GM21360 (cell line): ENCODE results near the gene RGS6.

Experiments used
- ATAC-seq: cut with Tn5 transposase; IDR thresholded peaks from one replicate; pipeline ENCODE4 v1.9.1; 2021; ENCODE audit warnings: mild to moderate bottlenecking, moderate library complexity; ENCODE audit not compliant: unreplicated experiment

Gene RGS6

GRCh38 chr14:72383865-72384264, 451.6 kb downstream of the RGS6 start:
- no peak for ATAC-seq

DNA sequence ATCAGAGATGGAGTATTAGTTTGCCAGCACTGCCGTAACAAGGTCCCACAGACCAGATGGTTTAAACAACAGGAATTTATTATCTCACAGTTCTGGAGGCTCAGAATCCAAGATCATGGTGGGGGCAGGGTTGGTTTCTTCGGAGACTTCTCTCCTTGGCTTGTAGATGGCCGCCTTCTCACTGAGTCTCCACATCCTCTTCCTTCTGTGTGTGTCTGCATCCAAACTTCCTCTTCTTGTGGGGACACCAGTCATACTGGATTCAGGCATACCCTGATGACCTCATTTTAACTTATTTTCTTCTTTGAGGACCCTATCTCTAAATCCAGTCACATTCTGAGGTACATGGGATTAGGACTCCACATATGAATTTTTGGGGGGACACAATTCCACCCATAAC, 455.5 kb downstream of the RGS6 start:
- ATAC-seq: no peak

DNA sequence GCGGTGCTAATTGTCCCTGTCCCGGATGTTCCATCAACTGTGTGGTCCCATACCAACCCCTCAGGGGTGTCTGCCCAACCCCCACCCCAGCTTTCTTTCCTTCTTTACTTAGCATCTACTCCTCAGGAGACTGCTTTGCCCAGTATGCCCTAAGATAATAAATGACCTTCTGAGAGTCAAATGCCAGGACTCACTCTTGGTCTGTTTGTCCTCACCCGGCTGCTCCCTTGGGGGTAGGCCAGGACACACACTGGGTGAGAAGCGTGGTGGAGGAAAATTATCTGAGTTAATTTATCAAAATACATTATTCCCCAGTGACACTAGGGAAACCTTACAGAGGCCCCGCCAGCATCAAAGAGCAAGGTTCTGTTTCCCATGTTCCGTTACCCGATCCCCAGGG, 457.0 kb downstream of the RGS6 start:
- no peak for ATAC-seq

DNA sequence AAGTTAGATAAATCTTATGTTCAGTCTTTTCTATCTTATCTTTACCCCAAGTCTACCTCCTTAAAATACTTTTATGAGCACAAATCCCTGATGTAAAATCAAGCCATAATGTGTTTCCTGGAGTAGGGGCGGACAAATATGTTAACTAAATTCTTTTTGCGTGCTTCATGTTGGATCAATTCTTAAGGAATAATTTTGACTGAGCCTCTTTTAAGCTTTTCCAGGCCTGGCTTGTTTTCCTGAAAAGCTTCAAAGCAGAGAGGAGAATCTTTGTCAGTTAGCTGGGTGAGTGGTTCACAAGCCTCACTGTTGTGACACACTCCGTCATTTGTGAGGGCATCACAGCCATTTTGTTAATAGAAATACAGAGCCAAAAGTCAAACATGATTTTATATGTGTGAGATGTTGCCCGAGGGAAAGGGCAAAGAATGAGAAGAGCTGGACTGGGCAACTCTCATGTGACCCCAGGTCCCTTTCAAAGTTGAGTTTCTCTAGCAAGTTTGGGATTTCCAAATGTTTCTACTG, 468.9 kb downstream of the RGS6 start:
- ATAC-seq: no peak

DNA sequence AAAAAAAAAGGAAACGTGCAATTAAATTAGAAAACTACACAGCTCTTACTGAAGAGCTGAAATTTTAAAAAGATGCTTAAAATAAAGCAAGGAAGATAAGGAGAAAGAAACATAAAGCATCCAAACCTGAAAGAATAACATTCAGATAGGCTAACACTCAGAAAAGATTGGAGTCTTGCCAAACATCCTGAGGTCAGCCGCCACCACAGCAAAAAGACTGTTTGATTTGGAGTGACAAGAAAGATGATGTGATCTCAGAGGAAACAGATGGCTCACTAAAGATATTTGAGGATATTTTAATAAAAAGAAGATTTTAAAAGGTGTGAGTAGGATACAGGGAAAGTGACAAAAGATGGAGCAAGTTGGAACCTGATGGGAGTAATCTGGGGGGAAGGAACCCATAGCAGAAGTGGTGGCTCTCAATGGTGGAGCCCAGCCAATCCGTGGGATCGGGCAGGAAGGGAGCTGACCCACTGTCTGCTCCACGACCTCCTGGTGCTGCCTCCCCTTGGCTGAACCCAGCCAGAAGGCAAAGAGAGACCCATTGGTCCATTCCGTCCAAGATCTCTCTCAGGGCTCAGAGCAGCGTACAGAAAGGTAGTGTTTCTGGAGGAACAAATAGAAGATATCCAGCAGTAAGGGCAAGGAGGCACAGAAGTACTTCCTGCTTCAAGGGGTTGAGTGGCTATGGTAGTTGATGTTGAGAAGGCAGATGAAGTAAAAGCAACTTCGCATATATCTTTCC, 469.6 kb downstream of the RGS6 start:
- no peak for ATAC-seq

DNA sequence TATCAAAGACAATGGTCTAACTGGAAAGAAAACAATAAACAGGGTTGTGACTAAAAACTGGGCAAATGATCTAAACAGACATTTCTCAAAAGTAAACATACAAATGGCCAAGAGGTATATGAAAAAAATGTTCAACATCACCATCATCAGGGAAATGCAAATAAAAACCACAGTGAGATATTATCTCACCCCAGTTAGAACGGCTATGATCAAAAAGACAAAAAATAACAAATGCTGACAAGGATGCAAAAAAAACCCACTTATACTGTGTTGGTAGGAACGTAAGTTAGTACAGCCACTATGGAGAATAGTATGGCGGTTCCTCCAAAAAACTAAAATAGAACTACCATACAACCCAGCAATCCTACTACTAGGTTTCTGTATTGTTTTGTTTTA, 470.1 kb downstream of the RGS6 start:
- no peak for ATAC-seq

DNA sequence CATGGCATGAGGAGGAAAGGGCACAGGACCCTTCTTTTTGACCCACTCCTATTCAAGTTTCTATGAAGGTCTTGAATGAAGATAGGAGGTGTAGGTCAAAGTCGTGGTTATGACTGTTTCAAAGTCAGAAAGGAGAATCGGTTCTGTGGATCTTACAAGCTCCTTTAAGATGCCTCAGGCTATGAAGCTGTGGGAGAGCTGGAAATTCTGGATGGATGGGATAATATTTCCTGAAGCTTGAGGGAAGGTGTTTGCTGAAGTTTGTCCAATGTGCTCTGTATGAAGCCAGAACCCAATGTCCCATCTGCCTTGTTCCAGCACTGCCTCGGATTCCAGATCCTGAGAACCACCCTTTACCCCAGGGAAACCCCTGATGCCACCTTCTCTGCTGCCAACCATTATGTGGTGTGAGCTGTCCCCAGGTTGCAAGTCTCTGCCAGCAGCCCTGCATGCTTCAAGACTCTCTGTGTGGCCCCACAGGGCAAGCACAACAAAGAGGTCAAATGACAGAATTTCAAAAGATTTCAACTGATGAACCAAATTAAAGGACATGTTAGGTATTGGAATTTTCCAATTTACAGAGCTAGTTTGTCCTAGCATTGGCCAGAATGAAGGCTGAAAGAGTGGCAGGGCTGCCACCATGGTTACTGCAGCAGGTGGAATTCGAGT, 472.0 kb downstream of the RGS6 start:
- no peak for ATAC-seq

DNA sequence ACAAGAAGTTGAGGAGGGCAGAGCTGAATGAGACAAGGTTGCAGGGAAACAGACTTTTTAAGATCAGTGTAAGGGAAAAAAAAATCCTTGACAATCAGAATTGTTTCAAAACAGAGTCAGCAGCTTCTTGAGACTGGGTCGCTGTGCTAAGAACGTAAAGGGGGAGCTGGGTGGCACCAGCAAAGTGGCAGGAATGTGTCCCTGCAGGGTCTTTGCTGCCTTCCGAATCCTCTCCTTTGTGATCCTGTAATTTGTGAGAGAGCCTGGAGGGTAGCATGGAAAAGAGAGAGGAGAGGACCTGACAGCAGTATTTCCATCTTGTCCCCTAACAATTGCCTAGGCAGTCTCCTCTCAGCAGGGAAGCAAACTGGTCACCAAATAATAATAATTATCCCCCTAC, 472.8 kb downstream of the RGS6 start:
- no peak for ATAC-seq

GRCh38 chr14:72408020-72408419, 475.8 kb downstream of the RGS6 start:
- no peak for ATAC-seq

DNA sequence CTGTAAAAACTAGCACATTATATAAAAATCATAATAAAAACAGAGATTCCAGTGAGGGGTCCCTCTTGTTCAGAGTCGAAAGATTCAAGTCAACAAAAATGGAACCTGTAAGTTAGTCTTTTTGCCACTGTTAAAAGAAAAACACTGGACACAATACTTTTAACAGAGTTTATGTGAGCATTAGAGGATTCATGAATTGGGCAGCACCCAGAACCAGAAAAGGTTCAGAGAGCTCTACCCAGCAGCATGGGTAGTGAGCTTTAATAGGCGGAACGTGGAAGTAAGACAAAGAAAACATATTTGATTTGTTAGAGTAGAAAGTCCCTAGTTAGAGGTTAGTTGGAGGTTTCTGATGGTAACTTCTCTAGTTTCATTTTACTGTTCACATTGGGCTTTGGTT, 476.8 kb downstream of the RGS6 start:
- no peak for ATAC-seq

DNA sequence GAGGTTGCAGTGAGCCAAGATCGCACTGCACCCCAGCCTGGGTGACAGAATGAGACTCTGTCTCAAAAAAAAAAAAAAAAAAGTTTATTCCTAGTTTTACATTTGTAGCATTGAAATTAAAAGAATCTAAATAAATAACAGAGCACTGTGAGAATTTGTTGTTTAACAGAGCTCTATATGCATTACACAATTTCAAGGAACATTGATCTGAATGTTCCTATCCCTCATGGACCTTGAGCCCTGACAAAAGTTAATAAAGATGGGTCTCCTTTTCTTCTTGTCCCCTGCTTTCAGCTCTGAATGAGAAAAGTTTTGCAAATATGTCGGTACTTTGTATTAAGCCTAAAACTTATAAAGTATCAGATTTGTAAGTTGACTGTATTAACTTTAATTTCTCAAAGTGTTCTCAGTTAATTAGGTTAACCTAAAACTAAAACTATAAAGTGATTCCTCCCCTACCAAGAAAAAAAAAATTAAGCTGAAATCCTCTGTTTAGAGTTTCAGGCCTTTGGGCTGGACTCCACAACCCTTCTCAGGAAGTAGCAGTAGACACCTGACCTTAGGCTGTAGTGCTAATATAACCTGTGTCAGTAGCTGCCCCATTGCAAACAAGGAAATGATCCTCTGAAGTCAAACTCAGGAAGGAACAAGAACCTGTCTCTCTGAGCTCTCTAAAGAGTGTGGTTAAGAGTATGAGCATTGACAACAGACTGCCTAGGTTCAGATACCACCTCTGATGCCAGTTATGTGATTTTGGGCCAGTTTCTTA, 484.0 kb downstream of the RGS6 start:
- ATAC-seq: no peak

DNA sequence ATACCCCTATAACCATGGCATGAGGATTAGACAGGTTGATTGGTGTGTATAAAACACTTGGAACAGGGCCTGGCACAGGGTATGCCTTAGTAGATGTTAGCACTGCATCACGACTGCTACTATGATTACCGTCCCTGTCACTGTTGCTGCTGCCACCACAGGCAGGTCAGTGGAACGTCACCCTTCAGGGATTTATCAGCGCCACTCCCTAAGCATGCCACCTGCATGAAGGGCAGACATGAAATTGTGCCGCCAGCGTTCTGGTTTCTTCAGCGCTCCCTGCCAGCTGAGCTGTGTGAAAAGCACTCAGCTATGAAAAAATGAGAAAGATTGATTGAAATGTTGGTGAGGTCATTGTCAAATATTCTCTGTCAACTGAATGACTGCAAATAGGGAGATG, 484.7 kb downstream of the RGS6 start:
- no peak for ATAC-seq

GRCh38 chr14:72418806-72419205, 486.6 kb downstream of the RGS6 start:
- ATAC-seq: no peak

GRCh38 chr14:72419226-72419775, 487.1 kb downstream of the RGS6 start:
- ATAC-seq: no peak

DNA sequence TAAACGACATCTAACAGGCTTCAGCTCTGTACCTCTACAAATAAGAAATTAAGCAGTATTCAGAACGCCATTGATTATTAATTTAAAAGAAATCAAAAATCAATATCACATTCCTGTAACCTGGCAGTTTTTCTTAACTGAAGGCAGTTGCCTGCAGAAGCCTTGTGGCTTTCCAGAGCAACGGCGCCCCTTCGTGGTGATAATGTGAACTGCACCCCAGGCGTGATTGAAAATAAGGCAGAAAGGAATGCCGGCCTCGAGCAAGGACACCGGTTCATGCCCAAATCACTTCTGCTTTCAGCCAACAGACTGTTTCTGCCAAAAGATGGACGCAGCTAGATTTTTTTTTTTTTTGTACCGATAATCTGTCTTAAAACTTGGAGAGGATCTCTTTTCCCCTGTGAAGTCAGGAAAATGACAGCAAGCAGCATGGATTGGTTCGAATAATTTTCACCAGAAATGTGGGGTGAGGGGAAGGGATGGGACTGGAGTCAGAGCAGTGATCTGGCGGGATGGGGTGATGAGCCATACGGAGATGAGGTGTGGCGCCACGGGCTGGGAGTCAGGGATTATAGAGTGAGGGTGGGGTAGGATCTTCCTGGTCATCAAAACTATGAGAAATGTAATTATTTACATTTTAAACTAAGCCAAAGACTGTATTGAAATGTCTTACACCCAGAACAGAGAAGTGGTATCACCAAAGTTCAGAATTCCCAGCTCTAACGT, 488.7 kb downstream of the RGS6 start:
- ATAC-seq: no peak

GRCh38 chr14:72423957-72424356, 491.7 kb downstream of the RGS6 start:
- no peak for ATAC-seq

DNA sequence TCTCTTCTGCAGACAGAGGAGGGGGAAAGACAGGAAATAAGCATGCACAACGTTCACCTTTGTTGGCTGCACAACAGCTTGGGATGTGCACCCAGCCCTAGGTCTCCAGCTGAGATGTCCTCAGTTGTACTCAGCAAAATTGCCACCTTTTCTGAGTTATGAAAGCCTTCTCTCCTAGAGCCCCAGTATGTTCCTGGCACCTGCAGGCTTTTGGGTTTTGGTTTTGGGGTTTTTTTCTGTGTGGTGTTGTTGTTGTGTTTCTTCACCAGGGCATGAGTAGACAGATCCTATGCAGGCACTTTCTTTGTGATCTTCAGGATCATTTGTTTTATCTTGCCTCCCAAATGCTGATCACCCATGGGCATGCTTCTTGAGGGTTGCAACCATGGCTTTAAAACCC, 498.2 kb downstream of the RGS6 start:
- no peak for ATAC-seq

DNA sequence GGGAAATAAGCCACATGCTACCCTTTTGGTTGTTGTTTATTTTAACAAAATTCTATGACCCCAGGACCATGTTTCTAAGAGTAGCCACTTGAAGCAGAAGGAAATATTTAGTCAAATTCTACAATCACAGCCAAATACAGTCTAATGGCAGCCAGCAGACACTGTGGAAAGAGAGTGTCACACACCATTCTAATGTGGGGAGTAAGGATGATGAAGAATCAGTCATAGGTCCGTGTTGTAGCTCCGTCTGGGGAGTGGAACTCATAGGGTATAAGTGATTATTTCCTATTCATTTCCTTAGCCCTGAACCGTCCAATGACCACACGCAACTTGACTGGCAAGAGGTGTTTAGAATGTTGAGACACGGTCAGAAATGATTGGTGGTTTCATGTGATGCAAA, 500.5 kb downstream of the RGS6 start:
- no peak for ATAC-seq

- ATAC-seq: no peak
These were observed 501.3 kb downstream of the RGS6 start for GRCh38 chr14:72433511-72433910.

- no peak for ATAC-seq
These were observed 502.6 kb downstream of the RGS6 start for GRCh38 chr14:72434856-72435255.

GRCh38 chr14:72439707-72440106, 507.5 kb downstream of the RGS6 start:
- ATAC-seq: no peak
